HG03108 (cell line): ENCODE results near the gene ZNFX1.
"Not testable (repeated sequence)": the region's sequence is repeated elsewhere in the genome, so short reads cannot be mapped to it uniquely, and the experiment has no call there.

Experiments used
- ATAC-seq: cut with Tn5 transposase; IDR thresholded peaks from one replicate; pipeline ENCODE4 v1.9.1; 2021; ENCODE audit warnings: moderate library complexity; ENCODE audit not compliant: unreplicated experiment

Gene ZNFX1

DNA sequence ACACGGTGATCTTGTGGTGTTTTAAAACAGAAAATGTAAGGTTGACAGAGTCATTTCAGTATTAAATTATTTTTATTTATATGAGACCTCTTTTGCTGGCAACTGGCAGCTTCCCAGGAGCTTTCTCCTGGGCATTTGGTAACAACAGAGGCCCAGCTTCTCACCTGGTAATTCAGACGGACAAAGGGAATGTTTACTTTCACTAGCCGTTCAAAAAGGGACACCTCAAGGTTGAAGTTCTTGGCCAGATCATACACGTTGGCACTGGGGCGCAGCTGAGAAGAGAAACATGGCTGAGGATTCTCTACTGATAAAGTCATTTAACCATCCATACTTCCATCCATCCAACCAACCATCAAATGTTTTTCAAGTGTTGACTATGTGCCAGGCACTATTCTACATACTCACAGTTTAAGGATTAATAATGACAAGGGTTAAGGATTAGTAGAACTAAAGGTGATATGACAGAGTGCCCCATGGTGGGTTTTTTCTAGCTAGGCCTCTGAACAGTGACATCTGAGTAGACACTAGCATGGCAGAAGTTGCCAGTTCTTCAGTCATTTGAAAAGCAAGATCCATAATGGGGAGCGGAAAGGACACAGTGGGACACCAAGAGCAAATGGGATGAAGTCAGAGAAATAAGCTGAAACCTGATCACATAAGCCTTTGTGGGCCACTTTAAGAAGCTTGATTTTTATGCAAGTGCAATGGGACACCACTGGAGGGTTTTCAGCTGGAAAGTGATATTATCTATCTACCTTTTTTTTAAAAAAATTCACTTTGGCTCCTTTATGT is 25.1 kb downstream of the ZNFX1 start:
- no peak for ATAC-seq

DNA sequence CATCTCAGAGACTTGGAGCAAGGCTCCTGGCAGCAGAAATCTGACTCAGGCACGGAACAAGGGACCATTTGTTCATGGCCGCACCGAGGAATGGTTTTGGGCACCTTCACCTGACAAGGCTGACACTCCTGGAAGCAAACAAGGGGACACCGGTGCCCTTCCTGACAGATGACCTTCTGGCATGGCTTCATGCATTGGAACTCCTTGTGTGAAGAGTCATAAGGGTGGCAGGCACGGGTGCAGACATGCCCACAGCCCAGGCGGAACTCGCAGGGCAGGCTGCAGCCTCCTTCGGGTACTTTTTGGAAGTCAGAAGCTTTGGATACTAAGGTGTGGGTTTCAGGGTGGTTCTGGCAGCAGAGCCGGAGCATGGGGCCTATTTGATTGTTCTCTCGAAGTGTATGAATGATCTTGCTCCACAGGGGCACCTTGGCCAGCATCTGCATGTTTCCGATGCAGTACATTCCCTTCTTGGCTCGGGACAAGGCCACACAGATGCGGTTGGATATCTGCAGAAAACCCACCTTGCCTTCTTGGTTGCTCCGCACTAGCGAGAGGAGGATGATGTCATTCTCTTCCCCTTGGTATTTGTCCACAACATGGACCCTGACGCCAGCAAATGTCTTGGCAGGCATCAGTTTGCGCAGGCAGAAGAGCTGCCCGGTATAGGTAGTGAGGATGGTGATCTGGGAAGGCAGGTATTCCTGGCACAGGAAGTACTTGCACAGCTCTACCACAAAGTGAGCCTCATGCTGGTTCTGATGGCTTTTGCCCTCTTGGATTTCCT is 28.8 kb downstream of the ZNFX1 start:
- ATAC-seq: no peak

- ATAC-seq: no peak
Observed at GRCh38 chr20:49248301-49248700, 29.6 kb downstream of the ZNFX1 start.

GRCh38 chr20:49247792-49248191 is 30.1 kb downstream of the ZNFX1 start:
- ATAC-seq: no peak

DNA sequence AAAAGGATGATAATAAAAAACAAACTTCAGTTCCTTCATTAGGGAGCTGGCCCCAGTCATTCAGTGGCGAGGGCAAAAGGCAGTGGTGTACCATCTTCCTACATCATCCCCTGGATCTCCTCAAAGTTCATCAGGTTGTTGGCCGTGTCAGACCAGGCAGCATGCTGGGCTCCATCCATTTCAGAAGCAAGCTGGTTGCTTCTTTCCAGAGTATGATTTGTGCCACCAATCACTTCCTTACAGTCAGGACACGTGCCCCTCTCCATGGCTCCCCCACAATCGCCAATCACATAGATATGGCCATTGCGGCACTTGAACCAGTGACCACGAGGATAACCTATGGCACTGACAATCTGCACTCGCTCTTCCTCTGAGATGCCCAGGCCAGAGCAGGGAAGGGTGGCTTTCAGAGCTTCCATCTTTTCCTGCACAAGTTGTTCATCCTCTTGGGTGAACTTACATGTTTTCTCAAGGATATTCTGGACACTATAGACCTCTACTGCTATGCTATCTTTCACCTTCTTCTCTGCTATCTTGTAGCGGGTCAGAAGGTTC is 30.6 kb downstream of the ZNFX1 start:
- no peak for ATAC-seq

GRCh38 chr20:49245921-49246740 is 31.7 kb downstream of the ZNFX1 start:
- no peak for ATAC-seq

DNA sequence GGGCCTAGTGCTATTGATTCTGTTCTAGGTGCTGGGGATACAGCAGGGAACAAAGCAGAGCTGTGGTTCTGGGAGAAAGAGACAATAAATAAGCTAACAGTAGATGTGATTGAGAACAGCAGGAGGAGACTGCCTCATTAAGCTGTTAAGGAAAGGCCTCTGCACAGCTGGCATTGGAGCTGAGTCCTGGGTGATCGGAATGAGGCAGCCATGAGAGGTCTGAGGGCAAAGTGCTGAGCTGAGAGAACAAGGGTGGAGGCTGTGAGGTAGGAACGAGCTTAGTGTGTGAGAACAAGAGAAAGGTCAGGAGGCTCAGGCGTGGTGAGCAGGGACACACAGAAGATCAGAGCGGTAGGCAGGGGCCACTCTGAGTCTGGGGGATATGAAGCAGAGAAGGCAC is 40.3 kb downstream of the ZNFX1 start:
- no peak for ATAC-seq

GRCh38 chr20:49236301-49236700 is 41.6 kb downstream of the ZNFX1 start:
- no peak for ATAC-seq

DNA sequence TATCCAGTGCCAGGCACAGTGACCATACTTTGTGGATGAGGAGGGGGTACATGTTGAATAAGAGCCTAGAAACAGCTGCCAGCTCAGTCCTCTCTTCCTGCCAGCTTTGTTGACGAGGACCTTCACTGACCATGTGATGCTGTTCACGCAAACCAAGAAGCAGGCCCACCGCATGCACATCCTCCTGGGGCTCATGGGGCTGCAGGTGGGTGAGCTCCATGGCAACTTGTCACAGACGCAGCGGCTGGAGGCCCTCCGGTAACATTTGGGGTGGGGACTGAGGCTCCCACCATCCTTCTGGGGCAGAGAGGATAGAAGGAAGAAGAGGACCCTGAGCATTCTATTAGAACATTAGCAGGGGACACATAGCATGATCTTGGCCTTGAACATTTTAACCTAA is 43.0 kb downstream of the ZNFX1 start:
- no peak for ATAC-seq

- ATAC-seq: no peak
Observed at GRCh38 chr20:49233226-49233625, 44.6 kb downstream of the ZNFX1 start.

DNA sequence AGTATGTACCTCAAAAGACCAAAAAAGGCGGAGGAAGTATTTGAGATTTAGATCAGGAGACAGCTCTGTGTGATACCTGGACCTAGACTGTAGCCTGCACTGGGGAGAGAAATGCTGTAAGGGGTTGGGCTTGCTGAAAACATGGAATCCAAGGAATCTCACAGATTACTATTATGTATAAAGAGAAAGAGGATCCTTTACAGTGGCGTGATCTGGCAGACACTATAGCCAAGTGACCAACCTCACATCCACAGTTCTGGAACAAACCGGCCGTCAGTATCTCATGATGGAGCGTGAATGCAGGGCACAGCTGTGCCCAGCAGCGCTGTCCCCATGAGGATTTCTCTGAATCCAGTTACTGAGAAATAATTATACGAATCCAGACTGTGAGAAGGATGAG is 46.4 kb downstream of the ZNFX1 start:
- ATAC-seq: no peak

GRCh38 chr20:49230561-49231133 is 47.2 kb downstream of the ZNFX1 start:
- ATAC-seq: no peak

DNA sequence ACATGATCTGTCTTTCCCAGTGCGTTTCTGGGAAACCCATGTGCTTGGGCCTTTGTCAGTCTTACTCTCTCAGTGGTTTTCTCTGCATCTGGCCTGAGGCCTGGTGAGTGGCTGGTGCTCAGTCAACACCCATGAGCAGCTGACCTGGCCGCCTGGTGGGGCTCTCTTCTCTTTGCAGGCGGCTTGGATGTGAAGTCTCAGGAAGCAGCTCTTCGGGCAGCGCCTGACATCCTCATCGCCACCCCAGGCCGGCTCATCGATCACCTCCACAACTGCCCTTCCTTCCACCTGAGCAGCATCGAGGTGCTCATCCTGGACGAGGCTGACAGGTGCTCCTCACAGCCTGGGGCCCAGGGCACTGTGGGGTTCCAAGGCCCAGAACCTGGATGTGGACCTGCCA is 47.8 kb downstream of the ZNFX1 start:
- no peak for ATAC-seq

DNA sequence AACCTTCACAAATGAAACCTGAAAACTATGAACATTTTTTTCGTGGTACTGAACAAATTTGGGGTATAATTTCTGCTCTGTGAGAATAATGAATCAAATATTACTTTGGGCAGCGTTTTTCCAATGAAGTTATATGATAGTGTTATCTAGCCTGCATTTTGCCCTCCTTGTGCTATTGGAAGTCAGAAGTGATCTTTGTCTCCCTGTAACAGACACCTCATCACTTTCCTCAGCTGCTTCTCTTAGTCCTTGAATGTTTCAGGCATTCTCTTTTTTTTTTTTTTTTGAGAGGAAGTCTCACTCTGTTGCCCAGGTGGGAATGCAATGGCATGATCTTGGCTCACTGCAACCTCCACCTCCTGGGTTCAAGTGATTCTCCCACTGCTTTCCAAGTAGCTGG is 48.5 kb downstream of the ZNFX1 start:
- ATAC-seq: no peak

DNA sequence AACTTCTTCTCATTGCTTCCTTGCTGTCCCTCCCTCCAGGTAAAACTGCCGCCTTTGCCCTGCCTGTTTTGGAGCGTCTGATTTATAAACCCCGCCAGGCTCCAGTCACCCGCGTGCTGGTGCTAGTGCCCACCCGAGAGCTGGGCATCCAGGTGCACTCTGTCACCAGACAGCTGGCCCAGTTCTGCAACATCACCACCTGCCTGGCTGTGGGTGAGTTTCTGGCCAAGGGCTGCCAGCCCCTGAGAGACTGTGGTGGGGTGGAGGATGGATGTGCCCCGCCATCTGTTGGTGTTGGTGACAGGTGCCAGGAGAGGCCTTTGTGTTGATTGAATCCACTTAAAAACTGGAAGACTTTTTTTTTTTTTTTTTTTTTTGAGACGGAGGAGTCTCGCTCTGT is 49.2 kb downstream of the ZNFX1 start:
- no peak for ATAC-seq

DNA sequence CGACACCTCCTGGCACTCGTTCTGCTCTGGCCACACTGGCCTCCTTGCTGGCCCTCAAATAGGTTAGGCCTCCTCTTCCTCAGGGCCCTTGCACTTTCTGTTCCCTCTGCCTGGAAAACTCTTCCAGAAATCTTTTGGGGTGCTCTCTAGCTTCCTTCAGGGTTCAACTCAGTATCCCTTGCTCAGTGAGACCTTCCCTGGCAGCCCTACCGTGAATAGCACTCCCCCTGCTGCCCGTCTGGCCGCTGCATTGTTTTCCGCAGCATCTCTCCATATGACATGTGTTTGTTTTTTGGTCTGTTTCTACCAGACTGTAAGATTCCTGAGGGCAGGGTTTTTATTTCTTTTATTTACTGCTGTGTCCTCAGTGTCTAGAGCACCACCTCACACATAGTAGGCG is 52.0 kb downstream of the ZNFX1 start:
- no peak for ATAC-seq

- ATAC-seq: no peak
Observed at GRCh38 chr20:49219924-49220831, 57.7 kb downstream of the ZNFX1 start.

DNA sequence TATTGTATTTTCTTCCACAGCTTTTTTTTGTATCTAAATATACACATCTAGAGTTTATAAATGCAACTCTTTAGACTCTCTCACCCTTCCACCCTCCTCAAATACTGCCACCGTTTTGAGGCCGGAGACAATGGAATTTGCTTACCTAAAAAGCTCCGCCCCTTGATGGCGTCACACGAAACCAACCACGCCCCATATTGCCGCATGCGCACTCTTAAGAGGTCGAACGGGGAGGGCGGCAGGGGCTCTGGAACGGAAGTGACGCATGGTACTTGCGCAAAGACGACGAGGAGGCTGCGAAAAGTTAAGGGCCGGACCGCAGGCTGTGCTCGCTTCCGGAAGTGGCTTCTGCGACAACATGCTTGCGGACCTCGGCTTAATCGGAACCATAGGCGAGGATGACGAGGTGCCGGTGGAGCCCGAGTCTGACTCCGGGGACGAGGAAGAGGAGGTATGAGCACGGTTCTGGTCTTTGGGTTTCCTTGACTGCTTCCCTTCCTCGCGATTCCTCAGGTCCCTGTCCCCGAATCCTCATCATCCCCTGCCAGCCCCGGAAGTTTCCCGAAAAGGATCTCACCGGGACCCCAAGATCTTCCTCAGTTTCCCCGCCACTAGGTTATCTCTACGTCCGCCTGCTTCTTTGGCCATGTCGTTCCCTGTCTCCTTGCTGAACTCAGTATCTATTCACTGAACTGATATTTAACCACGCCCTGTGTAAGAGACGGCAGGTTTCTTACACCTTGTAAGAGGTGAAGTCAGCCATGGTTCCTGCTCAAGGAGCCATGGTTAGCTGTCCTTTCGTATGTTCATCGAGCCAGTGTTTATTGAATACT is 58.5 kb downstream of the ZNFX1 start, which contains the start of gene DDX27:
TSS of gene DDX27 (plus strand) at position 326 of the 833 bp plus-strand sequence. CDS start at position 359, 33 bp downstream.
- peak; percentile 86 for ATAC-seq

DNA sequence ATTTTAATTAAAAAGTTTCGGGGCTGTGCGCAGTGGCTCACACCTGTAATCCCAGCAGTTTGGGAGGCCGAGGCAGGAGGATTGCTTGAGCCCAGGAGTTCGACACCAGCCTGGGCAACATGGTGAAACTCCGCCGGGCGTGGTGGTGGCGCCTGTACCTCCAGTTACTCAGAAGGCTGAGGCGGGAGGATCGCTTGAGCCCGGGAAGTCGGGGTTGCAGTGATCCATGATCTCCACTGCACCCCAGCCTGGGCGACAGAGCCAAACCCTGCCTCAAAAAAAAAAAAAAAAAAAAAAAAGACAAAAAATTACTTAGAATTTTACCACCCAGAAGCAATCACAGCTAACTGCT is 59.1 kb downstream of the ZNFX1 start:
- ATAC-seq: not testable (repeated sequence)
